OCI-LY3 (cell line): Measurements from ENCODE around the gene TBXT.

Source experiments
- CTCF ChIP-seq: fragments of 200-600, 300-600 bp; sonication (generic); IDR thresholded peaks from 2 replicates; pipeline ENCODE4 v1.5.1; 2014; ENCODE audit warnings: antibody characterized with exemption, low read length, low read depth
- EZH2phosphoT487 ChIP-seq: fragments of 200-600 bp; shearing (Covaris generic); IDR thresholded peaks from 2 replicates; pipeline ENCODE4 v1.6.1; 2018; ENCODE audit warnings: antibody characterized with exemption, mixed run types, low read depth

- TF ChIP-seq CTCF (no peak), EZH2phosphoT487 (no peak)
Observed at GRCh38 chr6:166204852-166205650, 37.4 kb upstream of the TBXT start.
